Measurements from ENCODE around the gene PDLIM3. TPM values are rescaled to one million over a fixed set of nuclear protein-coding genes. Genes with fewer than 3 reads are reported as not detected.

The PDLIM3 gene
- polyA plus RNA-seq = 10 to 100 TPM; 14.8 to 45.1 (median 16.1) TPM

DNA sequence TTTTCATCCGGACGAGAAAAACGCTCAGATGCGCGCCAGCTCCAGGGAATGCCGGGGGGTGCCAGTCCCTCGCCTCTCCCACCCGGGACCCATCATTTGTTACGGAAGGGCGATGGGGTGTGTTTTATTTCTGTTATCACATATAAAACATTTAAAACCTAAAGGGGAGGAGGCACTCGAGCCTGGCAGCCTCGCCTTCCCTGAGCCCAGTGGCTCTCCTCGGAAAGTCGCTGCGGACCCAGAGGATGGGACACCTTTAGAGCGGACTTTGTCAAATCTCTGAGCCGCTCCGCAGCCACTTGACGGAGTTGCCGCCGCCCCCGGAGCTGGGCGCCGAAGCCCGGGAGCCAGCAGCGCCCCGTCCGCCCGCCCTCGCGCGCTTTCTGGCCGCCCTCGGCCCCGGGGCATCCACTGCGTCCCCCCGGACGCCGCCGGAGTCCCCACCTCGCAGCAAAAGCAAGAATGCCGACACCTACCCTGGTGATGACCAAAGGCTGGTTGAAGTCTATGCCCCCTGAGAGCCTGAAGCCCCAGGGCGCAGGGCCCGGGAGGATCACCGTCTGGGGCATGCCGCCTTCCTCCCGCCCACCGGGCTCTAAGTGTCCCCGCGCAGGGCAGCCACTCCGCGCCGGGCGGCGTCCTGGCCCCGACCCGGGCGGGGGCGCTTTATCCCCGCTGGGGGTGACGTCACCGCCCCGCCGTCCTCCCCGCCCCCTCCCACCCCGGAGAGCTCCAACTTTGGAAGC is at the start of gene PDLIM3:
TSS of gene PDLIM3 (minus strand) at position 642 of the 746 bp plus-strand sequence. CDS start at position 569, 73 bp downstream.
- 1% methylated on average over 53 to 66 of the region's 66 CpGs for WGBS, 3 donors
- peak within 1 kb of the TSS; percentile 25 for H3K27ac ChIP-seq (ENCODE audit: low read depth, low read length)

DNA sequence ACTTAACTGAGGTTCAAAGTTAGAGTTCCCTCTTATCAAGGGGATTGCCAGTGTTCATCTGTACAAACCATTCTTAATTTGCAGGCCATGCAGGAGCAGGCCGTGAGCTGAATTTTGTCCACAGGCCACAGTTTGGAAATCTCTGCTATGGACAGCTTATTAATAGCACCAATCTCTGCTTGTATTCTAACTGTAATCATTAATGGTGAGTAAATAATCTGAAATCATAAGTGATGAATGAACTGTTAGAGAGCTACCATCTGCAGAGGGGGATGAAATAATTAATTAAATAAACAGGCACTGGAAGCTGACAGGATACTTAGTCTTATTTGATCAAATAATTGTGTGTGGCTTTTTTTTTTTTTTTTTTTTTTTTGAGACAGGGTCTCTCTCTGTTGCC is 48.5 kb upstream of the PDLIM3 start:
- no peak overlapping the region for H3K27ac ChIP-seq (ENCODE audit: low read depth, low read length)
- WGBS, 3 donors = 85 to 97% (median 94%) methylated on average over 1 of the region's 1 CpG

- 82 to 84% (median 84%) methylated on average over 7 of the region's 7 CpGs for WGBS, 3 donors
- H3K27ac ChIP-seq (ENCODE audit: low read depth, low read length) = no peak overlapping the region
These were observed 47.5 kb upstream of the PDLIM3 start for GRCh38 chr4:185582651-185583400.

GRCh38 chr4:185580699-185581098 is 45.4 kb upstream of the PDLIM3 start:
- 85 to 88% (median 87%) methylated on average over 12 of the region's 12 CpGs for WGBS, 3 donors

DNA sequence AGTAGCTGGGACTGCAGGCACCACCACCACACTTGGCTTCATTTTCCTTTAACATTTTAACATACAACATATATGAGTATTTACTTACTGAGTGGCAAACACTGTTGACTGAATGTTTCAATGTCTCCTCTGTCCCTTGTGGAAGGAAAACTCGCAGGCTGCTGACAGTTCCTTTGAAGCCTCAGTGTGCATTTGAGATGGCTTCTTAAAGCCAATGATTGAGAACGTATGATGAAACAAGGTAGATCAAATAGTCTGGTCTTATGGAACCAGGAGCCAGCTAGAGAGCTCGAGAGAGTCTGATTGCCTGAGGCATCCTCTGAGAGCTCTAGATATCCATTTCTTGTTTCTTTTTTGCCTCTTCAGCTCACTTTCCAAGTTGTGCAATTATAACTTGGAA is 43.0 kb upstream of the PDLIM3 start:
- 73 to 88% (median 85%) methylated on average over 3 of the region's 3 CpGs for WGBS, 3 donors
- H3K27ac ChIP-seq (ENCODE audit: low read depth, low read length) = no peak overlapping the region

More at GRCh38 chr4:185580699-185581098, 45.4 kb upstream of the PDLIM3 start:
- H3K27ac ChIP-seq (ENCODE audit: low read depth, low read length) = no peak overlapping the region

DNA sequence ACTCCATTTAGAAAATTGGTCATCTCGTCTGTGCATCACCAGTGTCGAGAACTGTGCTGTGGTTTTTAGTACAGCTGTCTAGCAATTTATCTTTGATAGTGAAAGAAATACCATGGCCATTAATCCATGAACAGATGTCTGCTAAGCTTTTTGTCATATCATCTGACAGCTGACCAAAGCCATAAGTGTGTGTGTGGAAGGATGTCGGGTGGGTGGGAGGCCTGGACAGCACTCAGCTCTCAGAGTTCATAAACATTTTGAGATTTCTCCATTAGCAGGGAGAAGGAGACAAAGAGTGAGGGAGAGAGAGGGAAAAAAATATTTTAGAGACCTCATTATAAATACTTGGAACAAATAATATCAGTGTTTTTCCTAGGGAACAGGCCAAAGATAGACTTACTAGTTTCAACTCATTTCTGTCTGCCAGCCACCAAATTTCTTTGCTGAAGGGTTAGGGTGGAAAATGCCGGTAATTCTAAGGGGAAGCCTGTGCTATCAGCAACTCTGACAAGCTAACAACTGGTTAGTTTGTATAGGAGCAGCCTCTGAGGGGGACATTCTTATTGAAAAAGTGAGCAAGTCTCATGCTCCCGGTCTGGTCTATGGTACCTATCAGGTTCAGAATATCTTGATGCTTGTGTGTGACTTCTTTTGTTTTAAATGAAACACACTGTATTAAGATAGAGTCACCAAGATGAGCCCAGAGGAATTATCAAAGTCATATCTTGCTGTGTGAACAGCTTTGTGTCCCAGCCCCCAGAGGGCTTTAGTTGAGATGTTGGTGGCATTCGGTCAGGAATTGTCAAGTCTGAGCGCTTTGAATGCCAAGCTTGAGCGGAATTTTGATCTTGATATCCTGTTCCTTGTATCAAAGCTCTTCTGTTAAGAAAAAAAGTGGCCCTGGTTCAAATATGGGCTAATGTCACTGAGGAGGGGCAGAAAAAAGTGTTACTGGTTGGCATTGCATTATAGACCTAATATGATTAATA is 41.9 kb upstream of the PDLIM3 start:
- WGBS, 3 donors = 67 to 83% (median 73%) methylated on average over 8 of the region's 8 CpGs
- H3K27ac ChIP-seq (ENCODE audit: low read depth, low read length) = no peak overlapping the region

GRCh38 chr4:185576314-185576961 is 41.1 kb upstream of the PDLIM3 start:
- WGBS, 3 donors = 62 to 80% (median 76%) methylated on average over 9 of the region's 9 CpGs
- no peak overlapping the region for H3K27ac ChIP-seq (ENCODE audit: low read depth, low read length)

DNA sequence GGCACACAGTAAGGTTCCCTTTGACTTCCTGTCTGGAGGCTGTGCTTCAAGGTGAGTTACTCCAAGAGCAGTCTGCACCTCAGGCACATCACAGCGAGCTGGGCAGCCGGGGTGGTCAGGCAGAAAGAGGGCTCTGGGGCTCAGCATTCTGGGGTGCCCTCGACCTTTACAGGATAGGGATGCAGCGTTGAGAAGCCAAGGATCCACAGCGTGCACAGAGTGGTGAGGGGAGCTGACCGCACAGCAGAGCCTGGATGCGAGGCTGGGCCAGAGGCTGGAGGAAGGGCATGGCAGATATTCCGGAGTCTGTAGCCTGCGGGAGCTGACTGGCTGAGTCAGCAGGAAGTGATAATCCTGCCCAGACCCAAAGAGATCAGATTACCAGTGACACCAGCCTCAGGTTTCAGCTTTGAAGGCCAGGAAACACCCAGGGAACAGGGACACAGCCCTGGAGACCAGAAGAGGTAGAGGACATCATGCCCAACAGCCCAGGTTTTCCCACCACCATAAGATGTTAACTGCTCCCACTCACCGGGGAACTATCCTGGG is 38.4 kb upstream of the PDLIM3 start:
- H3K27ac ChIP-seq (ENCODE audit: low read depth, low read length) = no peak overlapping the region
- WGBS, 3 donors = 60 to 67% (median 64%) methylated on average over 10 of the region's 10 CpGs

GRCh38 chr4:185570727-185571126 is 35.4 kb upstream of the PDLIM3 start:
- 76 to 92% (median 89%) methylated on average over 3 of the region's 3 CpGs for WGBS, 3 donors
- no peak overlapping the region for H3K27ac ChIP-seq (ENCODE audit: low read depth, low read length)

- H3K27ac ChIP-seq (ENCODE audit: low read depth, low read length) = no peak overlapping the region
- WGBS, 3 donors = 48 to 56% (median 56%) methylated on average over 21 of the region's 21 CpGs
These were observed 32.4 kb upstream of the PDLIM3 start for GRCh38 chr4:185567381-185568376.

DNA sequence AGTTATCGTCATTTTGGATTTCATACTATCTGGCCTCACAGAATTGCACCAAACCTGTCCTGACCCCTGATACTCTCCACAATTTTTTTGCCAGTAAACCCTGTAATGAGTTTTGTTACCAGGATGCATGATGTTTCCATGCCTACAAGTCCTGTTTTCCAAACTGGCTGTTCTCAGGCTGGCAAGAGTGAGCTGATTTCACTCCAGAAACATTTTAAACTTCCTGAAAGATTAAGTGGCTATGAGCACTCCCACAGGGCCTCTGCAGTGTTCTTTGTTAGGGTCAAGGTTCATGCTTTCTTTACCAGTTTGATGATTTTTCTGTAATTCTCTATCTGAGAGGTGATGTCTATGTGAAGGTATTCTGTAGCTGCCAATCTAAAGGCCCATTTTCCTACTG is 31.7 kb upstream of the PDLIM3 start:
- 43 to 71% (median 50%) methylated on average over 1 of the region's 1 CpG for WGBS, 3 donors
- no peak overlapping the region for H3K27ac ChIP-seq (ENCODE audit: low read depth, low read length)

DNA sequence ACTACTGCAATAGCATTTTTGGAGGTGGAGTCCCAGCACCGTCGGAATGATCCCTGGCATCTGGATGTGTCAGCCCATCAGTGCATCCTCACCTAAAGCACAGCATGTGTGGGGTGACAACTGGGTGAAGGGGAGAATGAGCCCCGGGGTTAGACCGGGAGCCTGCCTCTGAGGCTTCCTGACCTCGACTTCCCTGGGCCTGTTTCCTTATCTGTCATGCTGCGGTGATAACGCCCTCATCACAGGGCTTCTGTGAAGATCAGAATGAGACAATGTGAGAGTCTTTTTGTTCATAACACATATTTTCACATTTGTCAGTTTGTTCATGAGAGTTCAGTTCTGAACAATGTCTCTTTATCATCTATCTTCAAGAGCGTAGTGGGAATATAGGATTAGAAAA is 31.1 kb upstream of the PDLIM3 start:
- H3K27ac ChIP-seq (ENCODE audit: low read depth, low read length) = peak overlapping the region; percentile 88
- WGBS, 3 donors = 48 to 68% (median 51%) methylated on average over 8 of the region's 8 CpGs

- no peak overlapping the region for H3K27ac ChIP-seq (ENCODE audit: low read depth, low read length)
- 84 to 91% (median 89%) methylated on average over 3 of the region's 3 CpGs for WGBS, 3 donors
These were observed 30.4 kb upstream of the PDLIM3 start for GRCh38 chr4:185565696-185566095.

DNA sequence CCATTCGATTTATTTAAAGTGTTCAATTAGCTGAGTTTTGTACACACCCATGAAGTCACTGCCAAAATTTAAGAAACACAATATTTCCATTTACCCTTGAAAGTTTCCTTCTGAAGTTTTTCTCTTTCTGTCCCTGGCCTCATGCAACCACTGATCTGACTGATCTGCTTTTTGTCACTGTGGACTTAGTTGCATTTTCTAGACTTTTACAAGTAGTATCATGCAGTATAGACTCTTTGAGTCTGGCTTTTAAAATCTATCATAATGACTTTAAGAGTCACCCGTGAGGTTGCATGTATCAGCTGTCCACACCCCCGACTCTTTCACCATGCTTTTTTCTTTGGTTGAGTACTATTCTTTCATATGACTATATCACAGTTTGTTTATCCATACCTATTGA is 29.0 kb upstream of the PDLIM3 start:
- WGBS, 3 donors = 79 to 91% (median 85%) methylated on average over 3 of the region's 3 CpGs
- no peak overlapping the region for H3K27ac ChIP-seq (ENCODE audit: low read depth, low read length)

DNA sequence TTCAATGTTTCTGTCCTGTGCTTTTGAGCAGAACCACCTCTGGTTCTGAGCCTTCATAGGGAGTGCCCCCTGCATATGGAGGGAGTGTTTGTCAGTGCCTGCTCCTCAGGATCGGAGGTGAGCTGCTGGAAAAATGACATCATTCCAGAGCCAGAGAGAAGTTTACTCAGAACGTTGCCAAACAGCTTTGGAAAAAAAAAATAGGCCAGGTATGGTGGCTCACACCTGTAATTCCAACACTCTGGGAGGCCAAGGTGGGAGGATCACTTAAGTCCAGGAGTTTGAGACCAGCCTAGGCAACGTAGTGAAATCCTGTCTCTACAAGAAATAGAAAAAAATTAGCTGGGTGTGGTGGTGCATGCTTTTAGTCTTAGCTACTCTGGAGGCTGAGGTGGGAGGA is 27.2 kb upstream of the PDLIM3 start:
- 64 to 87% (median 79%) methylated on average over 3 of the region's 3 CpGs for WGBS, 3 donors
- no peak overlapping the region for H3K27ac ChIP-seq (ENCODE audit: low read depth, low read length)

- 96 to 97% (median 96%) methylated on average over 5 of the region's 5 CpGs for WGBS, 3 donors
- H3K27ac ChIP-seq (ENCODE audit: low read depth, low read length) = no peak overlapping the region
These were observed 25.0 kb upstream of the PDLIM3 start for GRCh38 chr4:185560316-185560715.

GRCh38 chr4:185559915-185560281 is 24.6 kb upstream of the PDLIM3 start:
- 58 to 66% (median 65%) methylated on average over 4 of the region's 4 CpGs for WGBS, 3 donors

More at GRCh38 chr4:185559915-185560281, 24.6 kb upstream of the PDLIM3 start:
- no peak overlapping the region for H3K27ac ChIP-seq (ENCODE audit: low read depth, low read length)
